AG10803 (cell line): Measurements from ENCODE around the gene ZNF319.

Experiments
- DNase-seq: peaks from one replicate; pipeline ENCODE4 v3.0.0; 2010; ENCODE audit warnings: low read depth
- H3K4me3 ChIP-seq: 2 replicates; pipeline ENCODE4 v1.5.1; 2011; ENCODE audit warnings: mild to moderate bottlenecking, low read length, control low read depth
- TF ChIP-seq, protein P1 (sequence below): conservative IDR thresholded peaks from 2 replicates; pipeline ENCODE4 v1.5.1; 2011; ENCODE audit warnings: mild to moderate bottlenecking, low read length, control low read depth, inconsistent platforms

ZNF319 gene

DNA sequence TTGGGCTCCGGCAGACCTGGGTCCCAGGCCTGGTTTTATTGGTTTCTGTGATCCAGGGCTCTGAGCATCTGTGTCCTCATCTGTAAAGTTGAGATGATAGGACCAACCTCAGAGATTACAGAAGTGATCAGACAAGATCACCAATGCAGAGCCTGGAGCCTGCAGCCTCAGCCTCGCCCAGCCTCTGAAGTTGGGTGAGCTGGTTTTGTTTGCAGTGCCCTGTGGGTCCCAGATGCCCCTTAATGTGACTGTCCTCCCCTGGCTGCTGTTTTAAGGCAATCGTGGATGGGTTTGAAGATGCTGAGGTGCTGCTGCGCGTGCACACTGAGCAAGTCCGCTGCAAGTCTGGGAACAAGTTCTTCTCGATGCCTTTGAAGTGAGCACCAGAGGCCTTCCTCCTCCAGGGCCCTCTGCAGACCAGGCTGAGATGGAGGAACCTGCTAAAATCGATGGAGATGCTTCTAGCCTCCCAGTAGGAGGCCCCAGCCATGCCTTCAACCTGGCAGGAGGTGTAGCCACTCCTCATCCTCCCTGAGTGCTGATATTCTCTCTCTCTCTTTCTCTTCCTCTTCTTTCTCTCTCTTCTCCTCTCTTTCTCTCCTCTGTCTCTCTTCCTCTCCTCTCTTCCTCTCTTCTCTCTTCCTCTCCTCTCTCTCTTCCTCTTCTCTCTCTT is 19.5 kb upstream of the ZNF319 start:
- no peak for DNase-seq
- H3K4me3 ChIP-seq: no peak overlapping the region
- TF ChIP-seq, protein P1, sequence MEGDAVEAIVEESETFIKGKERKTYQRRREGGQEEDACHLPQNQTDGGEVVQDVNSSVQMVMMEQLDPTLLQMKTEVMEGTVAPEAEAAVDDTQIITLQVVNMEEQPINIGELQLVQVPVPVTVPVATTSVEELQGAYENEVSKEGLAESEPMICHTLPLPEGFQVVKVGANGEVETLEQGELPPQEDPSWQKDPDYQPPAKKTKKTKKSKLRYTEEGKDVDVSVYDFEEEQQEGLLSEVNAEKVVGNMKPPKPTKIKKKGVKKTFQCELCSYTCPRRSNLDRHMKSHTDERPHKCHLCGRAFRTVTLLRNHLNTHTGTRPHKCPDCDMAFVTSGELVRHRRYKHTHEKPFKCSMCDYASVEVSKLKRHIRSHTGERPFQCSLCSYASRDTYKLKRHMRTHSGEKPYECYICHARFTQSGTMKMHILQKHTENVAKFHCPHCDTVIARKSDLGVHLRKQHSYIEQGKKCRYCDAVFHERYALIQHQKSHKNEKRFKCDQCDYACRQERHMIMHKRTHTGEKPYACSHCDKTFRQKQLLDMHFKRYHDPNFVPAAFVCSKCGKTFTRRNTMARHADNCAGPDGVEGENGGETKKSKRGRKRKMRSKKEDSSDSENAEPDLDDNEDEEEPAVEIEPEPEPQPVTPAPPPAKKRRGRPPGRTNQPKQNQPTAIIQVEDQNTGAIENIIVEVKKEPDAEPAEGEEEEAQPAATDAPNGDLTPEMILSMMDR: no peak; the same call in 1 of the 2 replicates

DNA sequence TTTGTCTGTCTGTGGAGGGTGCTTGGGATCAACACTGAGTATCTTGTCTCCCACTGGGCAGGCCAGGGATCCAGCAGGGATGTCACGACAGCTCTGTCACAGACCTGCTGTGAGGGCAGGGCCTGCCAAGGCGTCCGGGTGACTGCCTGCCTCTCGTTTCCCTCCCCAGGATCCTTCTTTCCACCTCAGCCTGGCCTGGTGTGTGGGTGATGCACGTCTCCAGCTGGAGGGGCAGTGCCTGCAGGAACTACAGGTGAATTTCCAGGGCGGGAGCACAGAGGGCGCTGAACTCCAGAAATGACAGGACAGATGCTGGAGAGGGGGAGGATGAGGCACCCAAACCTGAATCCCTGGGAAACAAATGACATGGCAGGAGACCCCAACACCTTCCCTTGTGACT is 18.3 kb upstream of the ZNF319 start:
- TF ChIP-seq, protein P1: no peak
- DNase-seq: no peak
- no peak overlapping the region for H3K4me3 ChIP-seq

DNA sequence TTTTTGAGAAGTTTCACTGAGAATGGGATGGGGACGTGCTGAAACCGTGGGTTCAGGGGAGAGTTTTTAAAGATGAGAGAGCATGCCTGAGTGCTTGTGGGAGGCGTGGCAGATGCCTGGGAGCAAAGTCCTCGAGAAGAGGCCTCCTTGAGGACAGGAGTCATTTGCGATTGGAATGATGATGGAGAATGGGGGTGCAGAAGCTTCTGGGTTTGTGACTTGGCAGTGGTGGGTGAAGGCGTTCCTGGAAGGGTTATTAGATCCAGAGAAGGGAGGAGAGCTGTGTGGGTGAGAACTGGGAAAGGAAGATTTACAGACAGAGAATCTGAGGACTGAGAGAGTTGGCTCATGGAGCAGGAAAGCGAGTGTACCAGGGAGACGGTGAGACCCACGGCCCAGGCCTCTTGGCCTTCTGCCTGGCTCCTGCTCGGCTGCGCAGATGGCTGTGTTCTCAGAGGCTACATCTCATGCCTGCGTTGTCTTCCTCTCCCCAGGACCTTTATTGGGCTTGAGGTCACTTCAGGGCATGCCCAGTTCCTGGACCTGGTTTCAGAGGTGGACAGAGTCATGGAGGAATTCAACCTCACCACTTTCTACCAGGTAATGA is 16.5 kb upstream of the ZNF319 start:
- no peak overlapping the region for H3K4me3 ChIP-seq
- TF ChIP-seq, protein P1: no peak
- DNase-seq: peak; percentile 21

DNA sequence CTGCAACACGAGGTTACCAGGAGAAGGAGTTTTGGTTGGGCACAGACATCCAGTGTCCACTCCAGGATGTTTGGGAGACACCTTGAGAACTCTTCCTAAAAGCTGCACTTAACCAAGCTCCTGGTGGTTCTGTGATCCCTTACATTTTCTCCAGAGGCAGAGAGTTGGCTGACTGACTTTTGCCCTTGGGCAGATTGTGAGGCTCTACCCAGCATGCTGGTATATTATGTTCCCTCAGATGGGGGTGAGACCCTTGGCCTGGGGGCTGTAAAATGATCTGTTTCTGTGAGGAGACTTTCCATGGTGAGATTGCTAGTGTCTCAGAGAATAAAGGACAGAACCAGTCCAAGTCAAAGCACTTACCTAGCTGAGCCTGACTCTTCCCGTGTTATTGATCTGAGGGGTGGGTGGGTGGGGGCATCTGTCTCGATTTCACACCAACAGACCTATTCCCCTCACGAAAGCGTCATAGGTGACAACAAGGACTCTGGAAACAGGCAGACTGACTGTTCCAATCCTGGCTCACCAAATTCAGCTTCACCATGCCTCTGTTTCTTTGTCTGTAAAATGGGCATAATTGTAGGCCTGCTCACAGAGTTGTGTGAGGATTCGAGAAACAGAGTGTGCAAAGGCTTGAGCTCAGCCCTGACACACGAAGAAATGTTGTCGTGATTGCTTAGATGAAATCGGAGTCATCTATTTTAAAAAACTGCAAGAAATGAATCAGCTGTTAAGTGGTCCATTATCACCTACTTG is 12.9 kb upstream of the ZNF319 start:
- H3K4me3 ChIP-seq: no peak overlapping the region
- TF ChIP-seq, protein P1: no peak
- DNase-seq: no peak

DNA sequence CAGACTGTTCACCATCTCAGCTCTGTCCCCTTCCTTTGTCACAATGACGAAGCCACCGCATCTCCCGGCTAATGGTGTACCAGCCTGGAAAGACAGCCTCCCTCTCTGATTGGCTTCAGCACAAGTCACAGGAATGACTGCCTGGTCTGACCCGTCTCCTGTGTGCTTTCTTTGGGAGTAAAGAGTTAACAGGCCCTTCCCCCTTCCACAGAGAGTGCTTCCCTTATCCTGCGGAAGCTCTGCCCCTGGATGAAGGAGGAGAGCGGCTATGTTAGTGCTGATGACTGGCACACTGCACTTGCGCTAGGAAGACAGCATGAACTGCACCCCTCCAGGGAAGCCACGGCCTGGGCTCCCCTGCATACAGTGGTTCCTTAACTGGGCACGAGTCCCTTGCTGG is 12.0 kb upstream of the ZNF319 start:
- TF ChIP-seq, protein P1: no peak
- no peak for DNase-seq
- H3K4me3 ChIP-seq: no peak overlapping the region

DNA sequence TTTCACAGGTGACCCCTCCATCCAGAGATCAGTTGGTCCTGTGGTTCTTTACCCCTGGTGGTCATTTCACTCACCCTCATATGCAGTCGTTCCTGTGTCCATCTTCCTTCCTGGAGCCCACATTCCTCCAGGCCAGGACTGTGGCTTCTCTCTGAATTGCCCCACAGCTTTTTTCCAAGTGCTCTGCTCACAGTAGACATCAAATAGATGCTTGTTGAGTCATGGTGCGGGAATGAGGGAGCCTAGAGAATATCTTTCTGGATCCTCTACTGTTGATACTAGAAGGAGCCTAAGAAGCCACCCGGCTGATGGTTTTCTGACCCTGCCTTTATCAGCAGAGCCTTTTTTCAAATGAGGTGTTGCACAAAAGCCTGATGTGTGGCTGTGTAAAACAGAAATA is 11.2 kb upstream of the ZNF319 start:
- peak; percentile 79 for DNase-seq
- TF ChIP-seq, protein P1: no peak; the same call in 1 of the 2 replicates
- no peak overlapping the region for H3K4me3 ChIP-seq

GRCh38 chr16:58010886-58011285 is 10.4 kb upstream of the ZNF319 start:
- TF ChIP-seq, protein P1: no peak
- H3K4me3 ChIP-seq: no peak overlapping the region
- no peak for DNase-seq
